HCT116 (cell line): ENCODE data around the gene TMEM120A. TPM values are rescaled to one million over a fixed set of nuclear protein-coding genes. Genes with fewer than 3 reads are reported as not detected.

Experiments
- ATAC-seq: fragments of 200-7000 bp; cut with Tn5 transposase; 2 replicates; pipeline ENCODE4 v1.9.1; 2020; ENCODE audit warnings: mild to moderate bottlenecking, moderate library complexity
- BruUV-seq: library from RNA; stranded (reverse); fragments of 400-500 nt; replicated peaks from 2 replicates; lab custom pipeline; 2021; lab: Mats Ljungman, UMichigan
- CTCF ChIA-PET: fragments of 300-600 bp; sonication (Branson Sonifier 250); formaldehyde crosslinking; loops from one replicate; lab custom pipeline; 2021; ENCODE audit warnings: antibody characterized with exemption; lab: Charles Lee
- POLR2A ChIA-PET: fragments of 300-600, 350-600 bp; sonication (Branson Sonifier 250); formaldehyde crosslinking; loops from one replicate; lab custom pipeline; 2021; ENCODE audit warnings: antibody characterized with exemption; lab: Charles Lee
- RAD21 ChIA-PET, 2 experiments: fragments of 300-600 bp; sonication (Branson Sonifier 250); formaldehyde crosslinking; loops; one replicate each; lab custom pipeline; 2023; ENCODE audit warnings: low total read pairs in 2 of 2; ENCODE audit not compliant: uncharacterized antibody in 2 of 2, unreplicated experiment in 2 of 2, low non-redundant PET in 1 of 2; lab: Charles Lee
- DNase-seq: peaks from one replicate; pipeline ENCODE4 v3.0.0-alpha.2; 2010; ENCODE audit warnings: low read depth, low spot score
- H2AFZ ChIP-seq: fragments of 200-600 bp; shearing (Covaris generic), sonication (generic); 2 replicates; pipeline ENCODE4 v1.6.1; 2017; ENCODE audit warnings: low read depth, mixed run types, mixed read lengths, antibody characterized with exemption, low read length; ENCODE audit not compliant: poor library complexity, severe bottlenecking
- H3K27ac ChIP-seq: 2 replicates; pipeline ENCODE4 v1.5.1; 2012; ENCODE audit warnings: low read depth, low read length
- H3K27me3 ChIP-seq: fragments of 200-600 bp; sonication (generic); 2 replicates; pipeline ENCODE4 v1.6.1; 2016; ENCODE audit warnings: mixed run types, low read length, mixed read lengths; ENCODE audit not compliant: insufficient read depth
- H3K36me3 ChIP-seq, 2 experiments: fragments of 200-500 bp in 1 of 2; fragments of 200-600 bp in 1 of 2; sonication (Bioruptor generic) in 1 of 2; sonication (generic) in 1 of 2; 2 replicates each; pipeline versions ENCODE4 v1.5.1 to v1.6.1; 2014 to 2016; ENCODE audit warnings: low read length in 2 of 2, inconsistent platforms in 1 of 2, mixed read lengths in 1 of 2, mixed run types in 1 of 2; ENCODE audit not compliant: insufficient read depth in 2 of 2, control insufficient read depth in 1 of 2
- H3K4me1 ChIP-seq, 2 experiments: fragments of 200-600 bp in 1 of 2; sonication (generic) in 1 of 2; 2 replicates each; pipeline versions ENCODE4 v1.5.1 to v1.6.1; 2012 to 2017; ENCODE audit warnings: low read length in 2 of 2, inconsistent platforms in 1 of 2, mild to moderate bottlenecking in 1 of 2, mixed read lengths in 1 of 2, mixed run types in 1 of 2, moderate library complexity in 1 of 2; ENCODE audit not compliant: insufficient read depth in 2 of 2, control insufficient read depth in 1 of 2
- H3K4me2 ChIP-seq: fragments of 200-600 bp; sonication (generic); 2 replicates; pipeline ENCODE4 v1.6.1; 2017; ENCODE audit warnings: mixed run types, low read length, mixed read lengths
- H3K4me3 ChIP-seq, 2 experiments: fragments of 200-600 bp in 1 of 2; sonication (generic) in 1 of 2; replicated peaks in 1 of 2; 2 replicates each; pipeline ENCODE4 v1.5.1; 2011 to 2016; ENCODE audit warnings: low read length in 2 of 2, control low read depth in 1 of 2, low read depth in 1 of 2, mild to moderate bottlenecking in 1 of 2, mixed read lengths in 1 of 2, mixed run types in 1 of 2
- H3K79me2 ChIP-seq: fragments of 200-600 bp; sonication (generic); 2 replicates; pipeline ENCODE4 v1.6.1; 2017; ENCODE audit warnings: mild to moderate bottlenecking, mixed run types, low read length, moderate library complexity, mixed read lengths; ENCODE audit not compliant: insufficient read depth
- H3K9ac ChIP-seq: fragments of 200-600 bp; sonication (generic); 2 replicates; pipeline ENCODE4 v1.6.1; 2016; ENCODE audit warnings: low read length, mixed read lengths
- H3K9me2 ChIP-seq: fragments of 200-600 bp; sonication (generic), shearing (Covaris generic); 2 replicates; pipeline ENCODE4 v1.6.1; 2017; ENCODE audit warnings: mixed run types, mild to moderate bottlenecking, moderate library complexity; ENCODE audit not compliant: insufficient read depth
- H3K9me3 ChIP-seq, 2 experiments: fragments of 200-500 bp in 1 of 2; fragments of 200-600 bp in 1 of 2; sonication (Bioruptor generic) in 1 of 2; sonication (generic) in 1 of 2; 2 replicates each; pipeline ENCODE4 v1.6.1; 2014 to 2017; ENCODE audit warnings: low read length in 2 of 2, mixed read lengths in 2 of 2, inconsistent platforms in 1 of 2, low read depth in 1 of 2, mild to moderate bottlenecking in 1 of 2, mixed run types in 1 of 2, moderate library complexity in 1 of 2; ENCODE audit not compliant: control insufficient read depth in 1 of 2, insufficient read depth in 1 of 2
- H4K20me1 ChIP-seq: fragments of 200-600 bp; sonication (generic), shearing (Covaris generic); 2 replicates; pipeline ENCODE4 v1.6.1; 2017; ENCODE audit warnings: mixed run types, mild to moderate bottlenecking, moderate library complexity; ENCODE audit not compliant: insufficient read depth
- CBX3 ChIP-seq: IDR thresholded peaks from 2 replicates; pipeline ENCODE4 v1.6.1; 2012; ENCODE audit warnings: low read depth
- EGR1 ChIP-seq: IDR thresholded peaks from 2 replicates; pipeline ENCODE4 v1.6.1; 2012; ENCODE audit warnings: low read depth
- ELF1 ChIP-seq: IDR thresholded peaks from 2 replicates; pipeline ENCODE4 v1.6.1; 2012; ENCODE audit warnings: low read depth, borderline replicate concordance
- EZH2 ChIP-seq: fragments of 200-600 bp; sonication (generic); IDR thresholded peaks from 2 replicates; pipeline ENCODE4 v1.6.1; 2017; ENCODE audit warnings: antibody characterized with exemption, mixed run types
- EZH2phosphoT487 ChIP-seq: fragments of 200-600 bp; IDR thresholded peaks from 2 replicates; pipeline ENCODE4 v1.6.1; 2018; ENCODE audit warnings: antibody characterized with exemption, borderline replicate concordance
- JUND ChIP-seq: IDR thresholded peaks from 2 replicates; pipeline ENCODE4 v1.6.1; 2012
- REST ChIP-seq: IDR thresholded peaks from 2 replicates; pipeline ENCODE4 v1.6.1; 2012; ENCODE audit warnings: low read depth
- SIN3A ChIP-seq: IDR thresholded peaks from 2 replicates; pipeline ENCODE4 v1.6.1; 2012; ENCODE audit warnings: low read depth
- TCF7L2 ChIP-seq: IDR thresholded peaks from 2 replicates; pipeline ENCODE4 v1.7.0; 2011; ENCODE audit warnings: borderline replicate concordance, inconsistent platforms; ENCODE audit not compliant: insufficient read depth, insufficient read length; ENCODE audit errors: extremely low read depth
- YY1 ChIP-seq: IDR thresholded peaks from 2 replicates; pipeline ENCODE4 v1.6.1; 2011; ENCODE audit warnings: low read length, low read depth, moderate library complexity, mild to moderate bottlenecking; ENCODE audit not compliant: insufficient replicate concordance; ENCODE audit errors: extremely low read depth
- ZBTB33 ChIP-seq: IDR thresholded peaks from 2 replicates; pipeline ENCODE4 v1.6.1; 2011; ENCODE audit warnings: mild to moderate bottlenecking, low read length, moderate library complexity; ENCODE audit not compliant: insufficient replicate concordance; ENCODE audit errors: extremely low read depth
- ZFX ChIP-seq: fragments of 450-650 bp; IDR thresholded peaks from 2 replicates; pipeline ENCODE4 v1.6.1; 2017
- ZNF274 ChIP-seq: fragments of 200-500 bp; sonication (Bioruptor generic); IDR thresholded peaks from 2 replicates; pipeline ENCODE4 v1.6.1; 2014; ENCODE audit warnings: mild to moderate bottlenecking, low read depth, low read length, inconsistent platforms
- intact Hi-C: fragments of 100-400 bp; cut with micrococcal nuclease; formaldehyde crosslinking; loops from 2 replicates; pipeline ENCODE4 v1.10.0; 2022
- total RNA-seq: library from RNA; stranded (reverse); gene quantifications from one replicate; pipeline ENCODE4 v1.2.1, GENCODE V29; 2021; ENCODE audit not compliant: unreplicated experiment
- TF ChIP-seq, protein P1 (sequence below): IDR thresholded peaks from 2 replicates; pipeline ENCODE4 v1.6.1; 2012
- TF ChIP-seq, protein P2 (sequence below): IDR thresholded peaks from 2 replicates; pipeline ENCODE4 v1.6.1; 2012

The TMEM120A gene
- total RNA-seq, 1 experiment from 2014 or later, result 25.9 TPM

DNA sequence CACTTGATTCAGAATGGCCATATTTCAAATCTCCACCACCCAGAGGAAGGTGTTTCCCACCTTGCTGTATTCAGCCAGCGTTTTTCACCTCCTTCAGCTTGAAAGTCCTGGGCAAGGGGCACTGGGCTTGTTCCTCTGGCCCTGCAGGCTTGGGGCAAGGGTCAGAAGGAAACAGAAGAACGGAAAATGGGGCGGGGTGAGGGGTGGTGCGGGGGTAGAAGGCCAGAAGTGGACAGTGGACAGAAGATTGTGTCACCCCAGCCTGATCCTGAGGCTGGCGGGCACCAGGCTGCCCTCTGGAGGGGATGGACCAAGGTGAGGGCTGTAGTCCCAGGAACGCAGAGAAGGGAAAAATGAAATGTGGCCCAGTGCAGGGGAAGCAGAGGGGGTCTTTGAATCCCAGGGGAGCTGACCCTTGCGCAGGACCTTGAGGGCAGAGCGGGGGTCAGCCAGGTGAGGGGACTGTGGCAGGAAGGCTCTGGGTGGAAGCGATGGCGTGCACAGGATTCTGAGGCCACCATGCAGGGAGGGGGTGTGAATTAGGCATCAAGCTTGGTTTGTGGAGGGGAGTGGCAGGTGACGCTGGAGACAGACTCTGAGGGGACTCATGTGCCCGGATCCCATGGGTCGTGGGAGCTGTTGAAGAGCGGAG is 23.0 kb downstream of the TMEM120A start:
- no peak for ATAC-seq
- H3K4me3 ChIP-seq, result no peak overlapping the region
- H2AFZ ChIP-seq, result no peak overlapping the region
- no peak overlapping the region for H3K4me2 ChIP-seq
- ChIA-PET RAD21 (no interaction called here), POLR2A (interaction anchor here (0.8 kb wide), 1 partner anchor 56 kb away, joined by 3 read pairs; no protein-coding TSS in a partner anchor), CTCF (no interaction called here)
- intact Hi-C loops, result no loop called here
- no peaks in the 10 kb centered on the region for H3K4me1 ChIP-seq
- no peaks in the 10 kb centered on the region for H3K9me2 ChIP-seq
- no peaks in the 10 kb centered on the region for H3K79me2 ChIP-seq
- H3K36me3 ChIP-seq, result peaks cover 4 to 6% of the 10 kb centered on the region in 2 experiments; a peak in 2 of 4 replicates
- TF ChIP-seq, protein P1, sequence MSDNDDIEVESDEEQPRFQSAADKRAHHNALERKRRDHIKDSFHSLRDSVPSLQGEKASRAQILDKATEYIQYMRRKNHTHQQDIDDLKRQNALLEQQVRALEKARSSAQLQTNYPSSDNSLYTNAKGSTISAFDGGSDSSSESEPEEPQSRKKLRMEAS, result no peak
- TF ChIP-seq EZH2phosphoT487 (no peak), EZH2 (no peak), EGR1 (no peak), YY1 (no peak), CBX3 (no peak), SIN3A (no peak), ZNF274 (no peak), ELF1 (no peak), JUND (no peak), REST (no peak), ZBTB33 (no peak), ZFX (no peak), TCF7L2 (no peak)
- TF ChIP-seq, protein P2, sequence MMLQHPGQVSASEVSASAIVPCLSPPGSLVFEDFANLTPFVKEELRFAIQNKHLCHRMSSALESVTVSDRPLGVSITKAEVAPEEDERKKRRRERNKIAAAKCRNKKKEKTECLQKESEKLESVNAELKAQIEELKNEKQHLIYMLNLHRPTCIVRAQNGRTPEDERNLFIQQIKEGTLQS, result no peak
- no peak for DNase-seq
- BruUV-seq, result no TSS peak
- H3K9ac ChIP-seq, result no peak overlapping the region
- H3K9me3 ChIP-seq, result no peaks in the 10 kb centered on the region
- no peak overlapping the region for H3K27ac ChIP-seq
- no peaks in the 10 kb centered on the region for H3K27me3 ChIP-seq
- no peaks in the 10 kb centered on the region for H4K20me1 ChIP-seq
